GM23338 (cell line): ENCODE results near the gene CASP5. TPM values are rescaled to one million over a fixed set of nuclear protein-coding genes. Genes with fewer than 3 reads are reported as not detected.
"Not testable (repeated sequence)": the region's sequence is repeated elsewhere in the genome, so short reads cannot be mapped to it uniquely, and the experiment has no call there.

Source experiments
- ATAC-seq: fragments of 200-7000 bp; cut with Tn5 transposase; 3 replicates; pipeline ENCODE4 v1.9.1; 2020
- DNase-seq: peaks from one replicate; pipeline ENCODE4 v3.0.0-alpha.2; 2015; ENCODE audit warnings: low spot score
- H2AFZ ChIP-seq: fragments of 200-600 bp; sonication (generic); 2 replicates; pipeline ENCODE4 v1.8.0; 2016; ENCODE audit warnings: antibody characterized with exemption, mild to moderate bottlenecking, moderate library complexity
- H3F3A ChIP-seq: fragments of 200-600 bp; sonication (generic); replicated peaks from 2 replicates; pipeline ENCODE4 v1.8.0; 2017; ENCODE audit warnings: antibody characterized with exemption, mixed run types, low read depth
- H3K27ac ChIP-seq: fragments of 200-600 bp; sonication (generic); 2 replicates; pipeline ENCODE4 v1.6.1; 2016; ENCODE audit warnings: low read depth
- H3K27me3 ChIP-seq: fragments of 200-600 bp; sonication (generic); 2 replicates; pipeline ENCODE4 v1.8.0; 2016; ENCODE audit warnings: mild to moderate bottlenecking, mixed run types, moderate library complexity; ENCODE audit not compliant: insufficient read depth
- H3K36me3 ChIP-seq: fragments of 200-600 bp; sonication (generic); 2 replicates; pipeline ENCODE4 v1.8.0; 2016; ENCODE audit warnings: mild to moderate bottlenecking; ENCODE audit not compliant: insufficient read depth
- H3K4me1 ChIP-seq: fragments of 200-600 bp; sonication (generic); 2 replicates; pipeline ENCODE4 v1.8.0; 2016; ENCODE audit warnings: mild to moderate bottlenecking, moderate library complexity; ENCODE audit not compliant: insufficient read depth
- H3K4me2 ChIP-seq: fragments of 200-600 bp; sonication (generic); 2 replicates; pipeline ENCODE4 v1.7.1; 2017; ENCODE audit warnings: mixed run types
- H3K4me3 ChIP-seq: fragments of 200-600 bp; sonication (generic); 2 replicates; pipeline ENCODE4 v1.6.1; 2016; ENCODE audit warnings: mixed run types
- H3K79me2 ChIP-seq: fragments of 200-600 bp; sonication (generic); replicated peaks from 2 replicates; pipeline ENCODE4 v1.8.0; 2017; ENCODE audit warnings: mild to moderate bottlenecking; ENCODE audit not compliant: insufficient read depth
- H3K9me2 ChIP-seq: fragments of 200-600 bp; sonication (generic); 2 replicates; pipeline ENCODE4 v1.8.0; 2017; ENCODE audit not compliant: insufficient read depth
- H4K20me1 ChIP-seq: fragments of 200-600 bp; sonication (generic); replicated peaks from 2 replicates; pipeline ENCODE4 v1.8.0; 2017; ENCODE audit warnings: mild to moderate bottlenecking; ENCODE audit not compliant: insufficient read depth
- H3K27ac Mint-ChIP-seq: 2 replicates; pipeline ENCODE4 v1.8.0; 2020; ENCODE audit warnings: inconsistent platforms, mild to moderate bottlenecking, moderate library complexity, mixed read lengths
- H3K27me3 Mint-ChIP-seq: 3 replicates; pipeline ENCODE4 v1.8.0; 2022; ENCODE audit warnings: low read depth, mild to moderate bottlenecking, moderate library complexity, mixed read lengths, inconsistent platforms; ENCODE audit not compliant: insufficient read depth, poor library complexity
- H3K36me3 Mint-ChIP-seq: 3 replicates; pipeline ENCODE4 v1.8.0; 2021; ENCODE audit warnings: low read depth, mild to moderate bottlenecking, inconsistent platforms, moderate library complexity, mixed read lengths
- H3K4me1 Mint-ChIP-seq: 3 replicates; pipeline ENCODE4 v1.8.0; 2020; ENCODE audit warnings: mild to moderate bottlenecking, inconsistent platforms, mixed read lengths
- H3K4me3 Mint-ChIP-seq: 3 replicates; pipeline ENCODE4 v1.8.0; 2021; ENCODE audit warnings: moderate library complexity, mild to moderate bottlenecking, inconsistent platforms, mixed read lengths
- H3K9me3 Mint-ChIP-seq: 3 replicates; pipeline ENCODE4 v1.8.0; 2020; ENCODE audit warnings: moderate library complexity, mild to moderate bottlenecking, inconsistent platforms, mixed read lengths
- CREB1 ChIP-seq: fragments of 250-450 bp; sonication (Bioruptor Pico); IDR thresholded peaks from 2 replicates; pipeline ENCODE4 v1.5.0; 2020; ENCODE audit warnings: low read depth, mild to moderate bottlenecking, moderate library complexity
- CTCF ChIP-seq, 2 experiments: fragments of 200-600 bp in 1 of 2; sonication (generic) in 1 of 2; conservative IDR thresholded peaks; 2 replicates each; pipeline versions ENCODE4 v1.5.1 to v1.6.1; 2016 to 2017; ENCODE audit warnings: antibody characterized with exemption in 2 of 2, low read depth in 2 of 2, mild to moderate bottlenecking in 2 of 2, moderate library complexity in 1 of 2
- EZH2 ChIP-seq: fragments of 200-600 bp; sonication (generic); IDR thresholded peaks from one replicate; pipeline ENCODE4 v1.8.0; 2017; ENCODE audit warnings: antibody characterized with exemption, mild to moderate bottlenecking, low read depth; ENCODE audit not compliant: unreplicated experiment
- JUNB ChIP-seq: IDR thresholded peaks from one replicate; pipeline ENCODE4 v1.6.1; 2016; ENCODE audit warnings: antibody characterized with exemption; ENCODE audit not compliant: unreplicated experiment
- ZNF331 ChIP-seq: fragments of 250-450 bp; sonication (Bioruptor Pico); IDR thresholded peaks from 2 replicates; pipeline ENCODE4 v1.5.0; 2020; ENCODE audit warnings: low read depth, mild to moderate bottlenecking, moderate library complexity
- polyA plus RNA-seq: library from polyadenylated mRNA; unstranded; fragments of >200 nt; fragmentation: Nextera tagmentation; extraction: Ambion mirVana; gene quantifications from 2 replicates; pipeline ENCODE4 v1.2.1, GENCODE V29; 2016
- total RNA-seq: library from RNA; depleted of rRNA; stranded (reverse); fragments of >200 nt; shearing (Covaris generic); gene quantifications from 2 replicates; pipeline ENCODE4 v1.2.3, GENCODE V29; 2014
- TF ChIP-seq, protein P1 (sequence below): fragments of 250-450 bp; sonication (Bioruptor Pico); IDR thresholded peaks from 2 replicates; pipeline ENCODE4 v1.5.0; 2020; ENCODE audit warnings: mild to moderate bottlenecking, moderate library complexity

The CASP5 gene
- total and polyA plus RNA-seq, 2 experiments from 2014 or later: not detected

DNA sequence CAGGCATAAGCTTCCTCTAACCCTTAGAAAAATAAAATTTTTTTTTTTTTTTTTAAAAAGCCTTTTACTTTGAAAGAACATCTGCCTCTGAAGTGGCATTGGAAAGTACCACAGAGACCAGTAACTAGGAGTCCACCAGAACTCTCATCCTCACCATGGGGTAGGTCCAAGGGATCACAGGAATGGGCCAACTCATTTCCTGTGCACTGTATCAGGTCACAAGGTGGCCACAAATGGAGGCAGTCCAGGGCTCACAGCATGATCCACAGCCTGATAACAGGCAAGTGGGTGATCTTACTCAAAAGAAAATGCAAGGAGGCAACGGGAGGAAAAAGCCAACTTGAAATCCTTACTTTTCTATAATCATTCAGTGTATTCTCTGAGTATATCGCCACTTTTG, 46.8 kb upstream of the CASP5 start:
- not testable (repeated sequence) for H3K27me3 Mint-ChIP-seq, ATAC-seq

DNA sequence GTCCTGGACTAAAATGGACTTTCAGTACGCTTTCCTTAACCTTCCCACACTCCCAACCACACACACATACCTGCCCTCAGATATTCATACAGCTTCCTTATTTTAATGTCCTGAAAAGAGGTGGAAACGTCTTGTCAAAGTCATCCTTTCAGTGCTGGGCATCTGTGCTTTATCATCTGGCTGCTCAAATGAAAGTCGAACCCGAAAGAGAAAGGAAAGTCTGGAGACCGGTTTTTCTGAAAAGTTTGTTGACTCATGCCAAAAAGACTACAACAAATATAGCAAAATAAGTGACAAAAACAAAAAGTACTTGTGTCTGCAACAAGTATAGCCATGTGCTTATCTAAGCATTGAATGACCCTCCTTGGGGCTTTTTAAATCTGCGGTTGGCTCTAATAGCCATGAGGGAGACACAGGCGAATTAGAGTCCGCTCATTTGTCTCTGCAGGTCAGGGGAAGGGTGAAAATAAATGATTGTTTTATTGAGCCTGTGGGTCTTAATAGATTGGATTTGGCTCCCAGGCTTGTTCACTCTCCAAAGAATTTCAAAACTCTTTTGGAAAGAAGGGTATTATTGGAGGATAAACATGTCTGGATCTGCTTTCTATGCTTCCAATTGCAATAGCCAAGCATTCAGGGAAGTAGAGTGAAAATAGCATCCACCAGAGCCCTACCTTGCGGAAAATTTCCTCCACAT, 40.4 kb upstream of the CASP5 start:
- H3K27me3 ChIP-seq, DNase-seq, ATAC-seq, H3K9me2 ChIP-seq, H3K79me2 ChIP-seq, H2AFZ ChIP-seq, H3K4me3 ChIP-seq, H3K36me3 ChIP-seq, H4K20me1 ChIP-seq, H3K36me3 Mint-ChIP-seq, H3K4me3 Mint-ChIP-seq, H3K27ac Mint-ChIP-seq, H3K4me1 Mint-ChIP-seq, H3K4me1 ChIP-seq, H3K27me3 Mint-ChIP-seq, H3F3A ChIP-seq, H3K9me3 Mint-ChIP-seq, H3K4me2 ChIP-seq, H3K27ac ChIP-seq: not testable (repeated sequence)

More for the DNA sequence above, 46.8 kb upstream of the CASP5 start:
- H3K4me1 Mint-ChIP-seq, H3K36me3 ChIP-seq, H4K20me1 ChIP-seq, H3K27ac Mint-ChIP-seq, H3K4me1 ChIP-seq, H3K27me3 ChIP-seq, H3K27ac ChIP-seq, H2AFZ ChIP-seq, H3K4me3 Mint-ChIP-seq, H3K36me3 Mint-ChIP-seq, H3K9me3 Mint-ChIP-seq, H3K79me2 ChIP-seq, H3K9me2 ChIP-seq, DNase-seq, H3K4me2 ChIP-seq, H3F3A ChIP-seq, H3K4me3 ChIP-seq: not testable (repeated sequence)

DNA sequence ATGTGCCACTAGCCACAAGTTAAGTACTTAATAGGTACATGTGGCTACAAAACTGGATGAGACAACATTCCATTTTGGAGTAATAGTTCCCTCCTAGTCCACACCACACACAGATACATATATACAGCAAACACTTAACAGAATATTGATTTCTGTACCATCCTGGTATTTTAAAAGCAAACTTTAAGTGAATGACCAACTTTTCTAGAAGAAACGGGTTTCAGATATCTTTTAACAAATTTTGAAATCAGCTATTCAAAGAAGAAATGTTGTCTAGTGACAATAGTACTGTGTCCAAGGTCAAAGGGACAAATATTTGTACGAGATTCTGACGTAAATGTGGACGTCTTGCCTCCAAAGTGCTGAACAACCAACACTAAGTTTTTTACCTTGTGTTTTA, 34.5 kb upstream of the CASP5 start:
- Mint-ChIP-seq H3K27ac (no peak overlapping the region), H3K4me1 (peaks cover 3% of the 10 kb centered on the region; the same call in 1 of the 3 replicates), H3K4me3 (no peak overlapping the region), H3K27me3 (no peaks in the 10 kb centered on the region), H3K9me3 (no peaks in the 10 kb centered on the region), H3K36me3 (no peaks in the 10 kb centered on the region)
- Histone ChIP-seq H3K4me2 (no peak overlapping the region), H3K4me1 (no peaks in the 10 kb centered on the region; the same call in 1 of the 2 replicates), H3K79me2 (no peaks in the 10 kb centered on the region), H3K4me3 (no peak overlapping the region), H3K27me3 (no peaks in the 10 kb centered on the region), H4K20me1 (no peaks in the 10 kb centered on the region), H2AFZ (no peak overlapping the region), H3F3A (no peaks in the 10 kb centered on the region), H3K36me3 (no peaks in the 10 kb centered on the region), H3K27ac (no peak overlapping the region), H3K9me2 (peaks cover 8% of the 10 kb centered on the region)
- DNase-seq: no peak
- no peak for ATAC-seq
- no peak for TF ChIP-seq CTCF (conservative IDR thresholded peaks at IDR 0.05; ENCODE audit: low read depth in 2 of 2)
- no peak for TF ChIP-seq ZNF331 (CRISPR knock-in tag)
- no peak for TF ChIP-seq JUNB
- TF ChIP-seq, protein P1, sequence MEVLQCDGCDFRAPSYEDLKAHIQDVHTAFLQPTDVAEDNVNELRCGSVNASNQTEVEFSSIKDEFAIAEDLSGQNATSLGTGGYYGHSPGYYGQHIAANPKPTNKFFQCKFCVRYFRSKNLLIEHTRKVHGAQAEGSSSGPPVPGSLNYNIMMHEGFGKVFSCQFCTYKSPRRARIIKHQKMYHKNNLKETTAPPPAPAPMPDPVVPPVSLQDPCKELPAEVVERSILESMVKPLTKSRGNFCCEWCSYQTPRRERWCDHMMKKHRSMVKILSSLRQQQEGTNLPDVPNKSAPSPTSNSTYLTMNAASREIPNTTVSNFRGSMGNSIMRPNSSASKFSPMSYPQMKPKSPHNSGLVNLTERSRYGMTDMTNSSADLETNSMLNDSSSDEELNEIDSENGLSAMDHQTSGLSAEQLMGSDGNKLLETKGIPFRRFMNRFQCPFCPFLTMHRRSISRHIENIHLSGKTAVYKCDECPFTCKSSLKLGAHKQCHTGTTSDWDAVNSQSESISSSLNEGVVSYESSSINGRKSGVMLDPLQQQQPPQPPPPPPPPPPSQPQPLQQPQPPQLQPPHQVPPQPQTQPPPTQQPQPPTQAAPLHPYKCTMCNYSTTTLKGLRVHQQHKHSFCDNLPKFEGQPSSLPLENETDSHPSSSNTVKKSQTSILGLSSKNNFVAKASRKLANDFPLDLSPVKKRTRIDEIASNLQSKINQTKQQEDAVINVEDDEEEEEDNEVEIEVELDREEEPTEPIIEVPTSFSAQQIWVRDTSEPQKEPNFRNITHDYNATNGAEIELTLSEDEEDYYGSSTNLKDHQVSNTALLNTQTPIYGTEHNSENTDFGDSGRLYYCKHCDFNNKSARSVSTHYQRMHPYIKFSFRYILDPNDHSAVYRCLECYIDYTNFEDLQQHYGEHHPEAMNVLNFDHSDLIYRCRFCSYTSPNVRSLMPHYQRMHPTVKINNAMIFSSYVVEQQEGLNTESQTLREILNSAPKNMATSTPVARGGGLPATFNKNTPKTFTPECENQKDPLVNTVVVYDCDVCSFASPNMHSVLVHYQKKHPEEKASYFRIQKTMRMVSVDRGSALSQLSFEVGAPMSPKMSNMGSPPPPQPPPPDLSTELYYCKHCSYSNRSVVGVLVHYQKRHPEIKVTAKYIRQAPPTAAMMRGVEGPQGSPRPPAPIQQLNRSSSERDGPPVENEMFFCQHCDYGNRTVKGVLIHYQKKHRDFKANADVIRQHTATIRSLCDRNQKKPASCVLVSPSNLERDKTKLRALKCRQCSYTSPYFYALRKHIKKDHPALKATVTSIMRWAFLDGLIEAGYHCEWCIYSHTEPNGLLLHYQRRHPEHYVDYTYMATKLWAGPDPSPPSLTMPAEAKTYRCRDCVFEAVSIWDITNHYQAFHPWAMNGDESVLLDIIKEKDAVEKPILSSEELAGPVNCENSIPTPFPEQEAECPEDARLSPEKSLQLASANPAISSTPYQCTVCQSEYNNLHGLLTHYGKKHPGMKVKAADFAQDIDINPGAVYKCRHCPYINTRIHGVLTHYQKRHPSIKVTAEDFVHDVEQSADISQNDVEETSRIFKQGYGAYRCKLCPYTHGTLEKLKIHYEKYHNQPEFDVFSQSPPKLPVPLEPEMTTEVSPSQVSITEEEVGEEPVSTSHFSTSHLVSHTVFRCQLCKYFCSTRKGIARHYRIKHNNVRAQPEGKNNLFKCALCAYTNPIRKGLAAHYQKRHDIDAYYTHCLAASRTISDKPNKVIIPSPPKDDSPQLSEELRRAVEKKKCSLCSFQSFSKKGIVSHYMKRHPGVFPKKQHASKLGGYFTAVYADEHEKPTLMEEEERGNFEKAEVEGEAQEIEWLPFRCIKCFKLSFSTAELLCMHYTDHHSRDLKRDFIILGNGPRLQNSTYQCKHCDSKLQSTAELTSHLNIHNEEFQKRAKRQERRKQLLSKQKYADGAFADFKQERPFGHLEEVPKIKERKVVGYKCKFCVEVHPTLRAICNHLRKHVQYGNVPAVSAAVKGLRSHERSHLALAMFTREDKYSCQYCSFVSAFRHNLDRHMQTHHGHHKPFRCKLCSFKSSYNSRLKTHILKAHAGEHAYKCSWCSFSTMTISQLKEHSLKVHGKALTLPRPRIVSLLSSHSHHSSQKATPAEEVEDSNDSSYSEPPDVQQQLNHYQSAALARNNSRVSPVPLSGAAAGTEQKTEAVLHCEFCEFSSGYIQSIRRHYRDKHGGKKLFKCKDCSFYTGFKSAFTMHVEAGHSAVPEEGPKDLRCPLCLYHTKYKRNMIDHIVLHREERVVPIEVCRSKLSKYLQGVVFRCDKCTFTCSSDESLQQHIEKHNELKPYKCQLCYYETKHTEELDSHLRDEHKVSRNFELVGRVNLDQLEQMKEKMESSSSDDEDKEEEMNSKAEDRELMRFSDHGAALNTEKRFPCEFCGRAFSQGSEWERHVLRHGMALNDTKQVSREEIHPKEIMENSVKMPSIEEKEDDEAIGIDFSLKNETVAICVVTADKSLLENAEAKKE: no peak
- no peak for TF ChIP-seq EZH2
- TF ChIP-seq CREB1 (CRISPR knock-in tag): no peak
